Calu3 (cell line): Measurements from ENCODE around the gene GPR45. TPM values are rescaled to one million over a fixed set of nuclear protein-coding genes. Genes with fewer than 3 reads are reported as not detected.
"Not testable (repeated sequence)": the region's sequence is repeated elsewhere in the genome, so short reads cannot be mapped to it uniquely, and the experiment has no call there.

Experiments
- BruUV-seq: library from RNA; stranded (reverse); fragments of 400-500 nt; replicated peaks from 2 replicates; lab custom pipeline; 2021; lab: Mats Ljungman, UMichigan
- CTCF ChIA-PET: fragments of 300-600 bp; sonication (Branson Sonifier 250); formaldehyde crosslinking; loops from one replicate; lab custom pipeline; 2022; ENCODE audit warnings: antibody characterized with exemption; lab: Charles Lee
- DNase-seq: peaks from one replicate; pipeline ENCODE4 v3.0.0; 2022
- H3K27ac Mint-ChIP-seq: one replicate; pipeline ENCODE4 v1.8.0; 2022; ENCODE audit warnings: mixed read lengths; ENCODE audit not compliant: unreplicated experiment
- H3K27me3 Mint-ChIP-seq: one replicate; pipeline ENCODE4 v1.8.0; 2022; ENCODE audit warnings: mixed read lengths; ENCODE audit not compliant: unreplicated experiment
- H3K36me3 Mint-ChIP-seq: one replicate; pipeline ENCODE4 v1.8.0; 2022; ENCODE audit warnings: mild to moderate bottlenecking, moderate library complexity, mixed read lengths; ENCODE audit not compliant: insufficient read depth, unreplicated experiment
- H3K4me1 Mint-ChIP-seq: one replicate; pipeline ENCODE4 v1.8.0; 2022; ENCODE audit warnings: mild to moderate bottlenecking, low read depth, mixed read lengths; ENCODE audit not compliant: unreplicated experiment
- H3K4me3 Mint-ChIP-seq: one replicate; pipeline ENCODE4 v1.8.0; 2022; ENCODE audit warnings: mild to moderate bottlenecking, low read depth, moderate library complexity, mixed read lengths; ENCODE audit not compliant: unreplicated experiment
- H3K9me3 Mint-ChIP-seq: one replicate; pipeline ENCODE4 v1.8.0; 2022; ENCODE audit warnings: low read depth, mixed read lengths; ENCODE audit not compliant: unreplicated experiment
- intact Hi-C: fragments of 100-400 bp; cut with micrococcal nuclease; formaldehyde crosslinking; loops from one replicate; pipeline ENCODE4 v1.10.0; 2022; ENCODE audit not compliant: unreplicated experiment
- total RNA-seq: library from RNA; stranded (reverse); gene quantifications from 2 replicates; pipeline ENCODE4 v1.2.3, GENCODE V29; 2022
- TF ChIP-seq, protein P1 (sequence below): fragments of 200-600 bp; IDR thresholded peaks from one replicate; pipeline ENCODE4 v1.8.0; 2022; ENCODE audit warnings: antibody characterized with exemption; ENCODE audit not compliant: unreplicated experiment

GPR45 gene
- total RNA-seq, 1 experiment from 2014 or later: not detected

DNA sequence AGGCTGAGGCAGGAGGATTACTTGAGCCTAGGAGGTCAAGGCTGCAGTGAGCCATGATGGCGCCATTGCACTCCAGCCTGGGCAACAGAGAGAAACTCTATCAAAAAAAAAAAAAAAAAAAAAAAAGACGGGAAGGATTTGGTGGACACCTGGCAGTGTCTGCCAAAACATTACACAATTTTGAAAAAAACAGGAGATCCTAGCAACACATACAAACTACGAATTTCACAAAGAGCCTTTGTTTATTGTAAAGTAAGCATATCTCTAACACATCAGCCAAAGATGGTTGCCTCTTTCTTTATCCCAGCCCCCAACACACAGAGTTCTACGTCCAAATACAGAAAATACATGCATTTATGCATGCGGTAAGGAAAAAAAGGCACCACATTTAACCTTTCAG, 7.6 kb downstream of the GPR45 start:
- no peaks in the 10 kb centered on the region for H3K36me3 Mint-ChIP-seq
- intact Hi-C loops: no loop called here
- BruUV-seq: no TSS peak
- H3K9me3 Mint-ChIP-seq: no peaks in the 10 kb centered on the region
- CTCF ChIA-PET: no interaction called here
- no peak overlapping the region for H3K4me3 Mint-ChIP-seq
- TF ChIP-seq, protein P1, sequence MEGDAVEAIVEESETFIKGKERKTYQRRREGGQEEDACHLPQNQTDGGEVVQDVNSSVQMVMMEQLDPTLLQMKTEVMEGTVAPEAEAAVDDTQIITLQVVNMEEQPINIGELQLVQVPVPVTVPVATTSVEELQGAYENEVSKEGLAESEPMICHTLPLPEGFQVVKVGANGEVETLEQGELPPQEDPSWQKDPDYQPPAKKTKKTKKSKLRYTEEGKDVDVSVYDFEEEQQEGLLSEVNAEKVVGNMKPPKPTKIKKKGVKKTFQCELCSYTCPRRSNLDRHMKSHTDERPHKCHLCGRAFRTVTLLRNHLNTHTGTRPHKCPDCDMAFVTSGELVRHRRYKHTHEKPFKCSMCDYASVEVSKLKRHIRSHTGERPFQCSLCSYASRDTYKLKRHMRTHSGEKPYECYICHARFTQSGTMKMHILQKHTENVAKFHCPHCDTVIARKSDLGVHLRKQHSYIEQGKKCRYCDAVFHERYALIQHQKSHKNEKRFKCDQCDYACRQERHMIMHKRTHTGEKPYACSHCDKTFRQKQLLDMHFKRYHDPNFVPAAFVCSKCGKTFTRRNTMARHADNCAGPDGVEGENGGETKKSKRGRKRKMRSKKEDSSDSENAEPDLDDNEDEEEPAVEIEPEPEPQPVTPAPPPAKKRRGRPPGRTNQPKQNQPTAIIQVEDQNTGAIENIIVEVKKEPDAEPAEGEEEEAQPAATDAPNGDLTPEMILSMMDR: no peak
- no peak for DNase-seq
- no peak overlapping the region for H3K27ac Mint-ChIP-seq
- H3K27me3 Mint-ChIP-seq: peaks cover 24% of the 10 kb centered on the region
- no peaks in the 10 kb centered on the region for H3K4me1 Mint-ChIP-seq

DNA sequence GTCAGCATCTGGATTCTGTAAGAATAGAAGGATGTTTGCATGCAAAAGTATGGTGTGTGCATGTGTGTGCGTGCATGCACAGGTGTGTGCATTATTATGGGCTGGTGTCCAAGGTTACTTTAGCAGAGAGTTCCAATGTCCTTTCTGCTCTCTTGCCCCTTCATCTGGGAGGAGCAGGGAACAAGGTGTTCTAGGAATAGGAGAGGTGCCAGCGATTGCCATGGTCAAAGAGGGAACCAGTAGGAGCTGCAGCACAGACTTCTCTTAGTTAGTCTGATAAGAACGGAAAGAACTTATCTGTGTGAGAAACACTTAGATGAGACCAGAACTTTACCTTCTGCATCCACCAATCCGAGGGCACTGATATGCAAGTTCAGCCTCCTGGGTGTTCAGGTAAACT, 8.3 kb downstream of the GPR45 start:
- H3K27ac Mint-ChIP-seq: no peak overlapping the region
- no peak for DNase-seq
- TF ChIP-seq, protein P1: no peak
- H3K4me3 Mint-ChIP-seq: no peak overlapping the region
- CTCF ChIA-PET: no interaction called here
- intact Hi-C loops: no loop called here
- H3K36me3 Mint-ChIP-seq: no peaks in the 10 kb centered on the region
- no TSS peak for BruUV-seq
- no peaks in the 10 kb centered on the region for H3K9me3 Mint-ChIP-seq
- H3K27me3 Mint-ChIP-seq: peaks cover 21% of the 10 kb centered on the region
- no peaks in the 10 kb centered on the region for H3K4me1 Mint-ChIP-seq

DNA sequence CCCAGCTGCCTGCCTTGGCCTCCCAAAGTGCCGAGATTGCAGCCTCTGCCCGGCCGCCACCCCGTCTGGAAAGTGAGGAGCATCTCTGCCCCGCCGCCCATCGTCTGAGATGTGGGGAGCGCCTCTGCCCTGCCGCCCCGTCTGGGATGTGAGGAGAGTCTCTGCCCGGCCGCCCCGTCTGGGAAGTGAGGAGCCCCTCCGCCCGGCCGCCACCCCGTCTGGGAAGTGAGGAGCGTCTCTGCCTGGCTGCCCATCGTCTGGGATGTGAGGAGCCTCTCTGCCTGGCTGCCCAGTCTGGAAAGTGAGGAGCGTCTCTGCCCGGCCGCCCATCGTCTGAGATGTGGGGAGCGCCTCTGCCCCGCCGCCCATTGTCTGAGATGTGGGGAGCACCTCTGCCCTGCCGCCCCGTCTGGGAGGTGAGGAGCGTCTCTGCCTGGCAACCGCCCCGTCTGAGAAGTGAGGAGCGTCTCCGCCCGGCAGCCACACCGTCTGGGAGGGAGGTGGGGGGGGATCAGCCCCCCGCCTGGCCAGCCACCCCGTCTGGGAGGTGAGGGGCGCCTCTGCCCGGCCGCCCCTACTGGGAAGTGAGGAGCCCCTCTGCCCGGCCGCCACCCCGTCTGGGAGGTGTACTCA, 9.6 kb downstream of the GPR45 start:
- CTCF ChIA-PET, H3K4me1 Mint-ChIP-seq, intact Hi-C loops, H3K9me3 Mint-ChIP-seq, H3K27ac Mint-ChIP-seq, H3K4me3 Mint-ChIP-seq, DNase-seq, BruUV-seq, H3K36me3 Mint-ChIP-seq: not testable (repeated sequence)
- peaks cover 21% of the 10 kb centered on the region for H3K27me3 Mint-ChIP-seq

DNA sequence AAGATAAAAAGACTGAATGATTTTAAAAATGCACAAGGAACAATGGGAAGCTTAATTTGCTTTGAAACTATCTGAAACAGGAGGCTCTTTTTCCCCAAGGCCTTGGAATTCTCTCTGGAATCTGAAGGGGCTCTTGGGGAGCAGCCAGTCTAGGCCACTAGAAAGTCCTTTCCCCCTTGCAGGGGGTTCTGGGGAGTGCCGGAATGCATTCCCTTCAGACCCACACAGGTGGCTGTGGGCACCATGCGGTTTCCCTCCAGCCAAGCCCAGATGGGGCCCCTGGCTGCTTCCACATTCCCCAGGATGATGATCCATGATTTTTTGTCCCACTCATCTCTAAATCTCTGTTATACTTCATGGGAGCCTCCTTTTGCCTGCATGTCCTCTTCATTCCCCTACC, 10.7 kb downstream of the GPR45 start:
- TF ChIP-seq, protein P1: no peak
- H3K27me3 Mint-ChIP-seq: peaks cover 21% of the 10 kb centered on the region
- intact Hi-C loops: no loop called here
- H3K4me1 Mint-ChIP-seq: no peaks in the 10 kb centered on the region
- BruUV-seq: no TSS peak
- no peak overlapping the region for H3K4me3 Mint-ChIP-seq
- H3K27ac Mint-ChIP-seq: no peak overlapping the region
- H3K36me3 Mint-ChIP-seq: no peaks in the 10 kb centered on the region
- CTCF ChIA-PET: no interaction called here
- no peaks in the 10 kb centered on the region for H3K9me3 Mint-ChIP-seq
- DNase-seq: no peak

DNA sequence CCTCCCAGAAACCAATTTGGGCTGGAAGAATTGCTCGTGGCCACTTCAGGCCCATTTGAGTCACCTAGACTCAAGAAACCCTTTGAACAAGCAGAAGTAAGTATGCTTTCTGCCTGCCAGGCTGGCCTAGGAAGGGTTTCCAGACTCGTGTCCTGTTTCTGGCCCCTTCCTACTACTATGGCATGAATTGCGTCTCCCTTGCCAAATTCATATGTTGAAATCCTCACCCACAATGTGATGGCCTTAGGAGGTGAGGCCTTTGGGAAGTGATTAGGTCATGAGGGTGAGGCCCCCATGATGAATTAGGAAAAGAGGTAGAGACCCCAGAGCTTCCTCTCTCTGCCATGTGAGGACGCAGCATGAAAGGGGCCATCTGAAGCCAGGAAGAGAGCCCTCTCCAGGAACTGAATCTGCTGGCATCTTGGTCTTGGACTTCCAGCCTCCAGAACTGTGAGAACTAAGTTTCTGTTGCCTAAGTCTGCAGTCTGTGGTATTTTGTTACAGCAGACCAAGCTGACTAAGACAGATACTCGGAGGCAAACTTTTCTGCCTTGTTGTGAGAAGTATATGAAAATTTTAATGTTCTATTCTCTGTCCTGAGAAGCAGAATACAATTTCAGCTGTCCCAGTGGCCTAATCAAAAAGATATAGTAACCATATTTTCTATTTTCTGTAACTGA, 13.1 kb downstream of the GPR45 start:
- TF ChIP-seq, protein P1: no peak
- BruUV-seq: no TSS peak
- DNase-seq: no peak
- Mint-ChIP-seq H3K27me3 (no peaks in the 10 kb centered on the region), H3K9me3 (no peaks in the 10 kb centered on the region), H3K36me3 (no peaks in the 10 kb centered on the region), H3K4me1 (no peaks in the 10 kb centered on the region), H3K27ac (no peak overlapping the region), H3K4me3 (no peak overlapping the region)
- CTCF ChIA-PET: no interaction called here
- intact Hi-C loops: no loop called here
